ENCODE data around the gene PSMB5. TPM values are rescaled to one million over a fixed set of nuclear protein-coding genes. Genes with fewer than 3 reads are reported as not detected.
A peak's percentile ranks its signal among the peaks of the same experiment; 100 is the strongest.

Gene PSMB5
- total RNA-seq, 2 donors from 2014 or later, result 47.4 to 79.7 TPM

- TF ChIP-seq CTCF (IDR thresholded peaks at IDR 0.05), result peak; percentile 91
- Histone ChIP-seq H3K27ac (no peak overlapping the region), H3K27me3 (replicated peaks; ENCODE audit: insufficient read depth) (no peaks in the 10 kb centered on the region), H3K4me3 (no peak overlapping the region), H3K4me1 (ENCODE audit: control insufficient read depth in 1 of 2, low read depth in 2 of 2) (peaks cover 5 to 11% of the 10 kb centered on the region in 2 donors), H3K9me3 (no peaks in the 10 kb centered on the region), H3K36me3 (no peaks in the 10 kb centered on the region)
- ATAC-seq (ENCODE audit: insufficient number of reproducible peaks, low FRiP score, low read depth), result no peak
- DNase-seq (ENCODE audit: low spot score), result peak; percentile 38
Measured at GRCh38 chr14:22986508-22987054, 48.1 kb downstream of the PSMB5 start.

GRCh38 chr14:22985894-22986507, 48.7 kb downstream of the PSMB5 start:
- Histone ChIP-seq H3K4me1 (ENCODE audit: control insufficient read depth in 1 of 2, low read depth in 2 of 2) (peaks cover 5 to 13% of the 10 kb centered on the region in 2 donors), H3K27me3 (replicated peaks; ENCODE audit: insufficient read depth) (no peaks in the 10 kb centered on the region), H3K4me3 (no peak overlapping the region), H3K27ac (no peak overlapping the region), H3K36me3 (no peaks in the 10 kb centered on the region), H3K9me3 (no peaks in the 10 kb centered on the region)
- no peak for ATAC-seq (ENCODE audit: insufficient number of reproducible peaks, low FRiP score, low read depth)
- TF ChIP-seq CTCF (IDR thresholded peaks at IDR 0.05), result no peak
- no peak for DNase-seq (ENCODE audit: low spot score)

- Histone ChIP-seq H3K4me3 (no peak overlapping the region), H3K4me1 (ENCODE audit: control insufficient read depth in 1 of 2, low read depth in 2 of 2) (peaks cover 6 to 16% of the 10 kb centered on the region in 2 donors), H3K9me3 (no peaks in the 10 kb centered on the region), H3K36me3 (no peaks in the 10 kb centered on the region), H3K27ac (no peak overlapping the region), H3K27me3 (replicated peaks; ENCODE audit: insufficient read depth) (no peaks in the 10 kb centered on the region)
- DNase-seq (ENCODE audit: low spot score) (no peak), ATAC-seq (ENCODE audit: insufficient number of reproducible peaks, low FRiP score, low read depth) (no peak)
- no peak for TF ChIP-seq CTCF (IDR thresholded peaks at IDR 0.05)
Measured at GRCh38 chr14:22984959-22985658, 49.6 kb downstream of the PSMB5 start.

GRCh38 chr14:22982477-22983245, 52.0 kb downstream of the PSMB5 start, which contains the start of gene AJUBA:
Gene AJUBA, minus strand, starts transcription at chr14:22982551. Its CDS starts 285 bp downstream, at chr14:22982266.
- DNase-seq (ENCODE audit: low spot score) (peak; percentile 64), ATAC-seq (ENCODE audit: insufficient number of reproducible peaks, low FRiP score, low read depth) (peak; percentile 60)
- Histone ChIP-seq H3K9me3 (no peaks in the 10 kb centered on the region), H3K27ac (peak within 1 kb of the TSS; percentile 78 to 93), H3K4me1 (ENCODE audit: control insufficient read depth in 1 of 2, low read depth in 2 of 2) (peaks cover 29 to 40% of the 10 kb centered on the region in 2 donors), H3K4me3 (peak within 1 kb of the TSS; percentile 95), H3K36me3 (no peaks in the 10 kb centered on the region), H3K27me3 (replicated peaks; ENCODE audit: insufficient read depth) (no peaks in the 10 kb centered on the region)
- TF ChIP-seq CTCF (IDR thresholded peaks at IDR 0.05), result no peak
